Amniotic stem cell (primary cell): ENCODE measurements around the gene GPR108.

Experiments
- DNase-seq: peaks from one replicate; lab custom pipeline; 2025; lab: John Stamatoyannopoulos, UW

Gene GPR108

DNA sequence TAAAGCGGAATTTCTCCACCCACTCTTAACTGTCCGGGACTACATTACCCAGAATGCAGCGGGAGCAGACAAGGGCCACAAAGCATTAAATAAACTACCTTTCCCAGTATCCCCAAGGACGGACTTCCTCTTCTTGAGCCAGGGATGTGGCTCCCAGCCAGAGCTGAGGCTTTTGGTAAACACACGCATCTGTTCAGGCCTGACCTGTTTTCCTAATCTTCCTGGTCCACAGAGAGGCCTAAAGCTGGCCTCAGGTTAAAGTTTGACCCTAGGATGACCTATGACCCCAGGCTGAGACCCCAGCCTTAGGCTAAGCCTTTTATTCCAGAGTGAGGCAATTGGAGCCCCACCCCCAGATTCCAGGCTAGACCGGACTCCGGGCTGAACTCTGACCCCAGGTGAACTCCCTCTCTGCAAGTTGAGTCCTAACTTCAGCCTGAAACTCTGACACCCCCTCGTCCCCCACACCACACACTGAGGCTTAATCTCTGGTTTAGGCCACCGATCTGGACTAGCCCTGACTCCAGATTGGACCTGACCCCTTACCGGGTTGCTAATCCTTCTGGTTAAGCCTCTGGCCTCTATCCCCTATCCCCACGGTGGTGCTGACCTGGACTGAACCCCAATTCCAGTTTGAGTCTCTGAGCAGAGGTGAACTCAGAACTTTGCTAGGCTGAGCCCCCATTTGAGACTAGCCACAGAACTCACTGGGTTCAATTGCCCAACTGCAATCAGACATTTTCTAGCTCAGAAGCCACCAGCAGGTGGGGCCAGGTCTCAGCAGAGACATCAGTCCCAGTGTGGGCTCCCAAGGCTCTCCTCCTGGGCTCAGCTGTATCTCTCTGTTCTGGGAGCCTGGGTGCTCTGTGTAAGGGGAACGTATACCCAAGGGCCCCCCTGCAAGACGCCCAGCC lies 750 bp upstream of the GPR108 start:
- peak; percentile 52 for DNase-seq

DNA sequence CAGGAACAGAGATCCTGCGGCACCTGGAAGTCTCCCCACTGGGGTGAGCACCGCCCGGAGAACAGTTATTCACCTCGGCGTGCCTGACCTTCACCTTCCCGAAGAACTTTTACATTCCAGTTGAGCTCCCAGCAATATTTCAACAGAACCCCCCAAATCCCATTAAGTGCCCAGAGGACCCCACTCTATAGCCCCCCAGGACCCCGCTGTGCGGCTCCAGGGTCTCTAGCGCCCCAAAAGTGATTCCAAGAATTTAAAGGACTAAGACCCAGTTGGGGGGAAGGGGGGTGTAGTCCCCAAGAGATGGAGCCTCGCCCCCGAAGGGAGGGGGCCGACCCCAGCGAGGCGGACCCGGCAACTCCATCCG lies 480 bp downstream of the GPR108 start:
- no peak for DNase-seq

DNA sequence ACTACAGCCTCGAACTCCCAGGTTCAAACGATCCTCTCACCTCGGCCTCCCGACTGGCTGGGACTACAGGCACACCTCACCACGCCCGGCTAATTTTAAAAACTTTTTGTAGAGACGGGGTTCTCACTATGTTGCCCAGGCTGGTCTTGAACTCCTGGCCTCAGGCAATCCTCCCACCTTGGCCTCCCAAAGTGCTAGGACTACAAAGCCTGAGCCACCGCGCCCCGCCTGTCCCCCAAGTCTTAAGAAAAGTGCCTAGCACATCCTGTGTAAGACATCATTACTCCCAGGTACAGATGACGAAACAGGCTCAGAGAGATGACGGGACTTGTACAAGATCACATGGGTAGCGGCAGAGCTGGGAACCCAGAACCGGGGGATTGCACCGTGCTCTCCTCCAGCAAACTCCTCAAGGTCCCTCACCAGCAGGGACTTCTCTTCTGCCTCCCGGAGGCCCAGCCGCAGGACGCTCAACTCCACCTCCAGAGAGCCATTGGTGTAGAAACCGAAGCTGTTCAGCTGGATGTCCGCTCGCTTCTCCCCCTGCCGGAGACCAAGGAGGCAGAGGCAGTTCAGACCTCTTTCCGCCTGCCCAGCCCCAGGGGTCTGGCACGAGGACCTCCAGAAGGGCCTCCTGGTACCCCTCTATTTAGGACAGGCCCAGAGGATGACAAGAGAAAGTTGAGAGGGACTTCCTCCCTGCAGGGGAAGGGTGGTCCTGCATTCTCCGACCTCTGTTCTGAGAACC lies 1.0 kb downstream of the GPR108 start:
- peak; percentile 81 for DNase-seq

DNA sequence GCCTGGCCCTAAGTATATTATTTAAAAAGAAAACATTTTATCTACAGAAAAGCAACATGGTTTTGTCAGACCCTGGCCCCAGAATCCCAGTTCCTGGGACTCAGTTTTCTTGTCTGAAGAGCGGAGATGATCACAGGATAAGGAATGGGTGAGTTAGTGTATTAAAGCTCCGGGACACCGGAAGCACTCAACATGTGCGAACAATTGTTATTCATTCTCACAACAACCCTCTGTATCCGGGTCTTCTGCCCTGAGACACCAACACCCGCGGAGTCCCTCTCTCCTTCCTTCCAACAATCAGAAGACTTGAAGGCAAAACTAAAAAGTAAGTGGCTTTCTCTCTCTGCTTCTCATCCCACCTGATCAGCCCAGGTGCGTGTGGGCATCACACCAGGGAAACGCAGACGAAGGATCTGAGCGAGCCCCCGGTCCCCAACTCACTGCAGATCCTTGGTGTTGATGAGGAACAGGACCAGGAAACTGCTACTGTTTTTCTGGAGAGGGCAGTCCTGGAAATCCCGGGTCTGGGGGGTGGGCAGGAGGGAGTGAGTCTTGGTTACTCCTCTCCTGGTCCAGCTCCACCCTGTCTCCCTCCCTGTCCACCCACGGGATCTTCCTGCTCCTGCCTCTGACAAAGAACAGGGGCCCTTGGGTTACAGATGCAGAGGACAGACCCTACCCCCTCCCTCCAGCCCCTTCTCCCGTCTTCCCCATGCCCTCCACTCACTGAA lies 2.0 kb downstream of the GPR108 start:
- DNase-seq: no peak

DNA sequence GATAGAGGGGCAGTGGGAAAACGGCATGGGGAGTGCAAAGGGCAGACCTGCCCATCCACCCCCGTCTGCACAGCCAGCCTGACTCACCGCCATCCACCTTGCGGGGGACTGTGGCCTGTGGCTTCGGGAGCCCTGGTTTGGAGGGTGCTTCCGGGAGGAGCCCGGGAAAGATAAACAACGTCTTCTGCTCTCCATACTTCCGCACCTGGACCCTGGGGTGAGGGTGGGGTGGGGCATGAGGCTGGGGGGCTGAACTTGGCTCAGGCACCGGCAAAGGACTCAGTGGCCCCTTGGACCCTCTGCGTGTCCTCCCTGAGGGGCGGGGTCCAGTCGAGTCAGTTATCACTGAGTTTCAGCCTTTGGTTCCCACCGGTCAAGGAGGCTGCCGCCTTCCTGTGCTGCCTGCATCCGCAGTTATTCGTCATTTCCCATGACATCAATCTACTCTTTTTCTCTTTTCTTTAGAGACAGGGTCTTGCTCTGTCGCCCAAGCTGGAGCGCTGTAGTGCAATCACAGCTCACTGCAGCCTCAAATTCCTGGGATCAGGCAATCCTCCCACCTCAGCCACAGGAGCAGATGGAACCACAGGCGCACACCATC lies 3.2 kb downstream of the GPR108 start:
- DNase-seq: no peak

DNA sequence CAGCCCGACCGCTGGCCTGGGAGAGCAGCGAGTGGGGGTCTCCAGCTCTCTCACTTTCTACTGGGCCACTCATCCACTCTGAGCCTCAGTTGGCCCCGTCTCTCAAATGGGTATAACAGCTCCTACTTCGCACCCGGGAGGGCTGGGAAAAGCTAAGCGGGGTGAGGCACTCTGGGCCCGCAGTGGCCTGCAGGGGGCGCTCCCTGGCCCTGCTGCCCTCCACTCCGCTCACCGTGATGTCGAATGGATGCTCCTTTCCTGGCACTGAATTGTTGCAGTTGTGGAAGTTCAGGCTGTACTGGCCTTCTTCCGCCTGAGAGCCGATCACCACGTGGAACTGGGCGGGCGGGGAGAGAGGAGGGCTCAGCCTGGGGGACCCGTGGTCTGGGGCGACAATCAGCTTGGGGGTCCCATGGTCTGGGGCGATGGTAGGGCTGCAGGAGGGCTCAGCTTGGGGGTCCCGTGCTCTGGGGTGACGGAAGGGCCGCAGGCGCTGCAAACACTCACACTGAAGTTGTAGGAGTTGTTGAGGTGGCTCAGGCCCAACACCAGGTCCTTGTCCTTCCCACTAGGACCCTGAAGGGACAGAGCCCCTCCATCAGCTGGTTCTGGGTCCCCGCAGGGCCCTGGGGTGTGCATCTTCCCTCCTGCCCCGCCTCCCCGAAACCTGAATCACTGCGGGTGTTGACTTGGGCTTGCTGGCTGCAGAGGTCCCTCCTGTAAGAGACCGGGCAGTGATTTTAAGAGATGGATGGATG lies 3.9 kb downstream of the GPR108 start:
- no peak for DNase-seq

DNA sequence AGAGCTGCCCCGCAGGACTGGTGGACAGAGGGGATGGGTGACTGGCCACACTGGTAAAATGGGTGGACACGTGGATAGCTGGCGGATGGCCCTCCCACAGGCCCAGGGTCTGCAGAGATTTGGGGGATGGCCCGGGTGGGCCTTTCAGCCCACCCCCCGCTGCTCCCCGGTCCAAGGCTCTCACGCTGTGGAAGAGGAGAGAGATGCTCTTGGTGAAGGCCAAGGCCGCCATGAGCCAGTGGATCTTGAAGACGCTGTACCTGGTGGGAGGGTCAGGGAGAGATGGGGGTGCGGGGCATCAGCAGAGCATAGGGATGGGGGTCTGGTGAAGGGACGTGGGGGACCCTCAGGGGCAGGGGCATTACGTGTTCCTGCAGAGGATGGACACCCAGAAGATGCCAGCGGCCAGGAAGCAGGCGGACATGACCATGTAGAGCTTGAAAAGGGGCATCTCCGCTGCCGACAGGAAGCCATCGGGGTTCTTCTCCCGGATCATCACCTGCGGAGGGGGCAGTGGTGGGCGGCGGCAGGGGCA lies 4.5 kb downstream of the GPR108 start:
- DNase-seq: no peak

DNA sequence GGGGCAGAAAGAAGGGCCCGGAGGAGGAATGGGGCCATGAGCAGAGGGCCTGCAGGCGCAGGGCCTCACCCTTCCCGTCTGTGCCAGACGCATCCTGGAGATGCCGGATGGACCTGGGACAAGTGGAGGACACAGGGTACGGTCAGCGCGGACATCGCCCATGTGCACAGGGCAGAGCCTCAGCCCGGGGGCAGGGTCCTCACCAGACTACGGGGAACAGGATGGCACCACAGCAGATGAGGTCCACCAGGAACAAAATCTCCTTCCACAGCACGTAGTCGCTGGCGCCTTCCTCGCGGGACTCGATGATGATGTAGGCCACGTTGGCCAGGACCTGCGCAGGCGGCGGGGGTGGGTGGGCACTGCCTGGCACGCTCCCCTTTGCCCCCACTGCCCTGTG lies 5.6 kb downstream of the GPR108 start:
- no peak for DNase-seq

DNA sequence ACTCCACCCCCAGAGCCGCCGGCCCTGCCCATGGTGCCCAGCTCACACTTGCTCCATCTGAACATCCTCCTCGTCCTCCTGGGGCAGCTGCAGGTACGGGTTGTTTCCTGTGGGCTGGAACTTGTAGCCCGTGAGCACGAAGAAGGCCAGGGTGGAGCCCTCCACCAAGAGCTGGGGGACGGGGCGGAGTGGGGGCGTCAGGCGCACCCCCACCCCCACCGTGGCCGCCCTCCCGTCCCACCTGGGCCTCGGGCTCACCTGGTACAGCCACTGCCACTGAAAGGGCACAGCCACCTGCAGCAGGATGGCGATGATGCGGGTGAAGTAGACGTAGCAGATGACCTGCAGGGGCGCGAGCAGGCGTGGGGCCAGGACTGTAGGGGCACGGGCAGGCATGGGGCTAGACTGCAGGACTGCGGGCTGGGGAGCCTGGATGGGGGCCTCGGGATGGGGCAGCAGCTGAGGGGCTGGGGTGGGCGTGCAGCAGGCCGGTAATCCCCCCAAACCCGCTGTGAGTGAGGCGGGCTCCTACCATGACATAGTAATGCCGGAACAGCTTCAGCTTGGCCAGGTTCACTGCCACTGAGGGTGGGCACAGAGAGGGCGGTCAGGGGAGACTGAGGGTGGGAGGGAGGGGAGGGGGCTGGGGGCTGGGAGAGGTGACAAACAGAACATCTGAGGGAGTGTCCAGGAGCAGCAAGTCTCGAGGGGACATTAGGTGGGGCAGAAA lies 6.3 kb downstream of the GPR108 start:
- DNase-seq: no peak

DNA sequence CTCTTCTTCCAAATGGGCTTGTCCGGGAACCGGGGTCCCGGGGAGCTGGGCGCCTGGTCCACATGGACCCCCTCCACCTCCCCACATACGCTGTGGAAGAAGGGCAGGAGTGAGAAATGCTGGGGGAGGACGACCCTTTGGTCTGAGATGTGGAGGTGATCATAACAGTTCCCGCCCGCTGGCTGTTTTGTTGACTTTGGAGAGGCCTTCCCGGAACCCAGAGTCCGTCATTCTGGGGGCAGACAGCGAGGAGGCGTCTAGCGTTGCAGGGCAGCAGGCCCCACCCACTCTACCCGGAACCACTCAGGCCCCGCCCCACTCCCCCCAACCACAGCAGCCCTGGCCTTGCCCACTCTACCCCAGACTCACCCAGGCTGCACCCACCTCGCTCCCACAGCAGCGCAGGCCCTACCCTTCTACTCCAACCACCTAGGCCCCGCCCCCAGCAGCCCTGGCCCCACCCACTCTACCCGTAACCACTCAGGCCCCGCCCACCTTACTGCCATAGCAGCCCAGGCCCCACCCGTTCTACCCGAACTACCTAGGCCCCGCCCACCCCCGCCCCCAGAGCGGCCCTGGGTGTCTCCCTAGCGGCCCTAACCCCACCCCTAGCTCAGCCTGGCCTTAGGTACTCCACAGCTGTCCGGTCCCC lies 7.1 kb downstream of the GPR108 start:
- DNase-seq: no peak

DNA sequence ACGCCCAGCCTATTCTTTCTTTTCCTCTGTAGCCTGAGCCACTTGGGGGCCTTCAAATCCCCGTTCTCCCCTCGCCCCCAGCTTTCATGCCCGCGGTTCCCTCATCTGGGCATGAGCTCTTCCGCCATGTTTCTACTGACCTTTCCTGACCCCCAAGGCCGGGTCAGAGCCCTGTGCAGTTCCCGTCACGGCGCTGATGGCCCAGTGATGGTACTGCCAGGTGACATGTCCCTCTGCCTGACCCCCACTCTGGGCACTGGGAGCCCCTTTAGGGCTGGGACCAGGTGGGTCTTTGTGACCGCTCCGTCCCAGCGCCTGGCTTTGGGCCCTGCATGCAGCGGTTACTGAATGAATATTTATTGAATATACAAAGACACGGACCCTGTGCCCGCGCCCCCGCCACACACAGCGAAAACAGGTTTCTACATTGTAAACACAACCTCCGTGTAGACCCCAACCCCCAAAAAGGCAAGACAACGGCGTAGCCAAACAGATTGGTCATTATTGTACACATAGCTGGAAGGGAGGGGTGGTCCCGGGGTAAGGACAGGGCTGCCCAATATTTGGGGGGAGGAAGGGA lies 7.7 kb downstream of the GPR108 start:
- DNase-seq: no peak

DNA sequence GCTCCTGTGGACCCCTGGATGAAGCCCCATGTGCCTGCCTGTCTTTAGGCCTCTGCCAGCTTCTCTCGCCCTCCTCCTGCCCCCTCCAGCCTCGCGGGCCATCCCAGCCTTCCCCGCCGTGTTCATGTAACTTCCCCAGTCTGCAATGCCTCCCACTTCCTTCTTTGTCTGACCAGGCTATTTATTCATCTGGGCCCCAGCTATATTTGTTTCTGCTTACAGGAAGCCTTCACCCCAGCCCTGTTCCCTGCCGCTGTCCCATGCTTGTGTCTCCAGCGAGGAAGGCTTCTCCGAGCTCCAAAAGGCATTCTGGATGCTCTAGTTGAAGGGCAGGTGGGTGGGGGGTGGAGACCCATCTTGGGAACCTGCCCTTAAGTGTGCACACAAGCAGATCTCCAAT lies 9.0 kb downstream of the GPR108 start:
- no peak for DNase-seq

DNA sequence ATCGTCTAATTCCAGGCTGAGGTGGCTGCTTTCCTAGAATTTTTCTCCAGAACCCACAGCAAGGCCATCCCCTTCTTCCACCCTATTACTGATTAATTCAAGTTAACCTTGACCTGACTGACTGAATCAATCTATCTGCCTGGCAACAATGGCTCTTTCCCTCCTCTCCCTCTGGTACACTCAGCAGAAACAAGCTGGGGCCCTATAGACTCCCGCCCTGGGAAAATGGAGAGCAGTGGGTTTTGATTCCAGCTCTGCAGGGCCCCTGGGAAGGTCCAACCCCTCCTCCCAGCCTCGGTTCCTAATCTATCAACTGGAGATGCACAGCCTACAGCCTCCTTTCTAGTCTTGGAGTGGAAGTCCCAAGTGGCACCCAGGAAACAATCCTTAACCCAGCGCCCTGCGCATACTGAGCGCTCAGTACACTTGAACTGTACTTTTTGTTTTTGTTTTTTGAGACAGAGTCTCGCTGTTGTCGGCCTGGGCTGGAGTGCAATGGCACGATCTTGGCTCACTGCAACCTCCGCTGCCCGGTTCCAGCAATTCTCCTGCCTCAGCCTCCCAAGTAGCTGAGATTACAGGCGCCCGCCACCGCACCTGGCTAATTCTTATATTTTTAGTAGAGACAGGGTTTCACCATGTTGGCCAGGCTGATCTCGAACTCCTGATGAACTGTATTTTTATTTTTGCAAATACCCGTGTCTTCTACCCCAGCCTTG lies 11.7 kb downstream of the GPR108 start:
- no peak for DNase-seq

DNA sequence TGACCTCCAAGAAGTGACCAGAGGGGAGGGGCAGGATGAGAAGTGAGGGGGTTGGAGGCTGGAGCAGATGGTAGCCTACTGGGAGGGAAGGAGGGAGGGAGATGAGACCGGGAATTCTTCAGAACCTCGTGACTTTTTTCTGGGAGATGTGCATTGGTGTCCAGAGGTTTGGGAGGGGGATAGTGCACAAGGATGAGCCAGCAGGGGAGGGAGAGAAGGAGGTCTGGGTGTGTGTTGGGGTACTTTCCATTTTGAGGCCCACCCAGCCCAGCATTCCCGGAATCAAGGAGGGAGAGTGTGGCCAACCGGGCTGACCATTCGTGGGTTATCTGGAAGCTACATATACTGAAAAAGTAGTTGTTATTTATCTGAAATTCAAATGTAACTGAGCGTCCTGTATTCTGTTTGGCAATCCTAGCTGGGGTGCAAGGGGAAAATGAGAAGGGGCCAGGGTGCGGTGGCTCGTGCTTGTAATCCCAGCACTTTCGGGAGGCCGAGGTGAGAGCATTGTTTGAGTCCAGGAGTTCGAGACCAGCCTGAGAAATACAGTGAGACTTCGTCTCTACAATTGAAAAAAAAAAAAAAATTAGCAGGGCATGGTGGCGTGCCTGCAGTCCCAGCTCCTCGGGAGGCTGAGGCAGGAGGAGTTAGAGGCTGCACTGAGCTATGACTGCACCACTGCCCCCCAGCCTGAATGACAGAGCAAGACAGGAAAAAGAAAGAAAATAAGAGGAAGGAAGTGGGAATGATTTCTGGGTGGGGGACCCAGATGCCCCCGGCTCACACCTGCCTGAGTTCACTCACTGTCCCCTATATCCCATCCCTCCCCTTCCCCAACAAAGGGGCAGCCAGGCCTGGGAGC lies 12.5 kb downstream of the GPR108 start:
- DNase-seq: no peak

DNA sequence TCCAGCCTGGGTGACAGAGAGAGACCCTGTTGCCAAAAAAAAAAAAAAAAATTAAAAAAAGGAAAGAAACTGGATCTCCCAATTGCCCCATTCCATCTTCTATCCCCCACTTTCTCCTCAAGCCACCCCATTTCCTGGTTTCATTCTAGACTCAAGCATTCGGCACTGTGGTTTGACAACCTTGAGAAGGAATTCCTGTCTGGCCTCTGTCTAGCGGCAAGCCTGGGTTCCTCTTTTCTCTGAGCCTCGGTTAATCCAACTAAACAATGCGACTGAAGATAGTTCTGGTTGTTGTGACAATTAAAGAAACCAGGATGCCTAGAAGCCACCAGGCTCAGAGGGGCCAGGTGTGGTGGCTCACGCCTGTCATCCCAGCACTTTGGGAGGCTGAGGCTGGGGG lies 13.6 kb downstream of the GPR108 start:
- DNase-seq: no peak

DNA sequence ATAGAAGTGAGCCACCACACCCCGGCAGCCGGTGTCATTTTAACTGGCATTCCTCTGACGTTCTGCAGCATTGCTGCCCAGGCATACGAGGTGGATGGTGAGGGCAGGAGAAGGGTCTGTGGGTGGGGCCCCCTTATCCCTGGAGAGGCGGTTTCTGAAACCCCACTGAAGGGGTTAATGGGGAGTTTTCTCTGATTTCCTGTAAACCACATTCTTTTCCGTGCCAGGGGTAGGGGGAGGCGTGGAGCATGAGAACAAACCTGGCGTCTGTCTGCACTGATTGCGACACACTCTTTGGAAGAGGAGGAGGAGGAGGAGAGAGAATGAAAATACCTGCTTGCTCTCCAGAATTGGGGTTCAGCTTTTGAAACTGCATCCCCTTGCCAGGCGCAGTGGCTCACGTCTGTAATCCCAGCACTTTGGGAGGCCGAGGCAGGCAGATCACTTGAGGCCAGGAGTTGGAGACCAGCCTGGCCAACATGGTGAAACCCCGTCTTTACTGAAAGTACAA lies 14.2 kb downstream of the GPR108 start:
- no peak for DNase-seq

DNA sequence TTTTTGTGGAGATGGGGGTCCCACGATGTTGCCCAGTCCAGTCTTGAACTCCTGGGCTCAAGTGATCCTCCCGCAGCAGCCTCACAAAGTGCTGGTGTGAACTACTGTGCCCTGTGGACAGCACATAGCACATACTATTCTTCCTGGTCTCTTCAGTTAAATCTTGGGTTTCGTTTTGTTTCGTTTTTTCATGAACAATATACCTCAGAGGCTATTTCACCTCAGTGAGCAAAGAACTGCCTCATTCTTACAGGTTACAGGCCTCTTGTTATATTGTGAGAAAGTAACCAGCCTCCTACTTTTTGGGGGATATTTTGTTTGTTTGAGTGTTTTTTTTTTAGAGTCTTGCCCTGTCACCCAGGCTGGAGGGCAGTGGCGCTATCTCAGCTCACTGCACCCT lies 15.6 kb downstream of the GPR108 start:
- DNase-seq: no peak

DNA sequence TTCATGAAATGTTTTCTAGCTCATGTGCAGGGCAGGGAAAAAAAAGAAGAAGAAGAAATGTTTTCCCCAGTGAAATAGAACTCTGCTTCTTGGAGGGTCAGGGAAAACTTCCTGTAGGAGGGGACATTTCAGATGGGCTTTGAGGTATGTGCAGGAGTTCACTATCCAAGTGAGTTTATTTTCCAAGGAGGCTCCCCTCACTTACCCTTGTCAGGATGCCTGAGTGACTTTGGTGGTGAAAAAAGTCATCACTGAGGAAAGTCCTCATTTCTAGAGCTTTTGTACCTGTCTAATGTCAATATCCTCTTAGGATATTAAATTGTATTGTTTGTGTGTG lies 16.3 kb downstream of the GPR108 start:
- no peak for DNase-seq
